Stimulated activated CD8-positive, alpha-beta memory T cell treated with anti-CD3 and anti-CD28 coated beads, Interleukin-4, amount 100 ng/mL, for 24 hours (primary cell): ENCODE measurements around the gene RAD51B.

ENCODE experiments used
- DNase-seq: peaks from one replicate; pipeline ENCODE4 v3.0.0-alpha.2; 2020; ENCODE audit warnings: low read depth

RAD51B gene

DNA sequence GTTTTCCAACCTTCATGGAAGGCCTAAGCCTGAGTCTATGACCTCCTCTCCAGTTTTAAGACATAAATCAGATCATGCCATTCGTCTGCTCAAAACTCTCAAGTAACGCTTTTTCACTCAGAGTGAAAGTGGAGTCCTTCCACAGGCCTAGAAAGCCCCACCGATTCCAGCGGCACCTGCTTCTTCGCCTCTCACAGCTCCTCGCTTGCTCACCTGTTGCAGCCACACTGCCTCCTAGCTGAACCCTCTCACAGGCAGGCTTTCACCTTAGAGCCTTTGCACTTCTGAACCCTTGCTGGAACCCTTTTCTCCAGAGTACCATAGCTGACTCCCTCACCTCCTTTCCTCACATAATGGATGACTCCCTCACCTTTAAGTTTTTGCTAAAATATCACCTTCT, 672.2 kb downstream of the RAD51B start:
- no peak for DNase-seq

DNA sequence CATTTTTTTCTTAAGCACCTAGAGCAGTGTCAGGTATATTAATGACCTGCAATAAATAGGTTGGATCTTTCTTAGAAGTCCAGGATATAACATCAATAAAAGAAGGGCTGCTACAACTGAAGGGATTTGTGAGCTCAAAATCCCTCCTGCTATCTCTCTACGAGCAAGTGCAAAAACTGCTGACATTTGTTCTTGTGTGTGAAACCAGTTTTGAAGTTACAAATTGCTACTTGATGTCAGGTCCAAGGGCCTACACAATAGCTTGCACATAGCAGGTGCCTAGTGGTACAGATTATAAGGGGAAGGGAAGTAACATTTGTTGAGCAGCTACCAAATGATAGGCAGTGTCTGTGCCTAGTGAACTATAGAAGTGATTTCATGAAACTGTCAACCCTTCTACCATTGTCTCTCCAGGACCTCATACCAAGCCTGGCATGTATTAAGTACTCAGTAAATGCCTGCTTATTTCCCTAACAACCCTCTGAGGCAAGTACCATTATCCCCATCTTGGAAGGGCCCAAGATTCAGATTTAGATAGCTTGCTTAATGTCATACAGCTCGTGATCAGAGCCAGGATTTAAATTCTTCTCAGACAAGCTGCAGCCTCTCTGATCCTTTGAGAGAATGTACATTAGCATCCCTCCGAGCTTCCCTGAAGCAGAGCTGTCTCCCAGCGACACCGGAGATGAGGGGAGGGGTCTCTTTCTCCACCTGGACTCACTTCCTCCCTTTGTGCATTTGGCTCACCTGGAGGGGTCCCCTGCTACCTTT, 673.0 kb downstream of the RAD51B start:
- DNase-seq: no peak

DNA sequence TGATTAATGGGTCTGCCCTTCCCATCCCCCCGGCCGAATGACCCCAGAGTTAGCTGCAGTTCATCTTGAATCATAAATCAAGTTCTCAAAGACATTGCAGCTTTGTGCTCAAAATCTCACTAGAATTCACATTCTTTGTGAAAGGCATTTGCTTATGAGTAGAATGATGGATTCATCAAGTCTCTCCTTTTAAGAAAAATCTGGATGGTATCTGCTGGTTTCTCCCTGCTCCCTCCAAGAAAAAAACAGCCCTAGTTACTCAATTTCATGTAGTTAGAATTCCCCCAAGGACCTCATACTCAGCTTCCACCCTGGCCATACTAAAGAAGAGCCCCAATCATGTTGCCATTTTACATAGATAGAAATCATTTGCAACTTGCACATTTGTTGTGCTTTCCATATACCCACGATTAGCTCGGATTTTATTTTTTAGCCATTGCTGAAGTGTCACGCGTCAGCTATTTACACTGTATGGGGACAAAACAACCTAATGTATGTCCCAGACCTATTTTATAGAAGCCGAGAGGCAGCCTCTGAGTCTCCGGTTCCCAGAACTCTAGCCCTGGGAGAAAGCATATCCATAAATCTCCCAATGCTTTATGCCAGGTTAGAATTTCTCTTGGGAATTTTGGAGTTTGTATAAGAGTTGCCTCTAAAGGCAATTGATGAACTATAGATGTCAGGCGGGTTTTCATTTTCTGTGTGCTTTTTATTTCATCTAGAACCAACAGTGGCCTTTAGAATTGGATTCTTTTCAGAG, 673.8 kb downstream of the RAD51B start:
- no peak for DNase-seq

DNA sequence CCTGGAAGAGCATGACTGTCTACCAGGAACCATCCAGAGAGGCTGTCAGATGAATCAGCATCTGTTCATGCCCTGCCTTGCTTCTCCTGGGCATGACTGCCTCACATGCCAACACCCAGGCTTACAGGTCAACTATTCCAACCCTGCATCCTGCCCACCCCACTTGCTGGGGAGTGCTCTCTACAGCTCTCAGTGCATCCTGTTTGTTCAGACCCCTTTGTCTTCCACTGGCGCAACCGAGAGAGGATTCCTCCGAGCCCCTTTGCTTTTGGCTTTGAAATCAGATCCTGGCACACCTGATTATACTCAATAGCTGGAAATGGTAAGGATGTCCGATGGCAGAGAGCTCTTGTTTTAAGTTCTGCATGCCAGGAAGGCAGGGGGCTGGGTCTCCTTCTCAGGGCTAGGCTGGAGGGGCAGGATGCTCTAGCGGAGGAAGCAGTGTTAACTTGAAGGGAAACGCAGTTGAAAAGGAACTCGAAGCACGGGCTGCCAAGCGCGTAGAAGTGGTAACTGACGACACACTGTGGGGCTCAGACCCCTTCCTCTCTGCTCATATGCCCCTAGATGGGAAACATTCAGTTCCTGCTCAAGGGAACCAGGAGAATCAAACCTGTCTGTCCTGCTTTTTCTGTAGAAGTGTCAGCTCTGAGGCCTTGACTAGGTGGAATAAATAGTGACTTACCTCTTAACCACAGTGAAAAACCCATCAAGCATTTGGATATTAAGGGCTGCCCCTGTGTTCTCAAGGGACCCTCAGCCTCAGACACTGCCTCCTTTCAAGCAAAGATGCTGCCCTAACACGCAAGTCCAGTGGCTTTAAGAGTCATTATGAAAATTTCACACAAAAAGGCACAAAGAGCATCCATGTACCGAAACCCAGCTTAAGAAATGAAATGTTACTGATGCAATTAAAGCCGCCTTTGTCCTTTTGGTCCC, 675.8 kb downstream of the RAD51B start:
- DNase-seq: no peak

DNA sequence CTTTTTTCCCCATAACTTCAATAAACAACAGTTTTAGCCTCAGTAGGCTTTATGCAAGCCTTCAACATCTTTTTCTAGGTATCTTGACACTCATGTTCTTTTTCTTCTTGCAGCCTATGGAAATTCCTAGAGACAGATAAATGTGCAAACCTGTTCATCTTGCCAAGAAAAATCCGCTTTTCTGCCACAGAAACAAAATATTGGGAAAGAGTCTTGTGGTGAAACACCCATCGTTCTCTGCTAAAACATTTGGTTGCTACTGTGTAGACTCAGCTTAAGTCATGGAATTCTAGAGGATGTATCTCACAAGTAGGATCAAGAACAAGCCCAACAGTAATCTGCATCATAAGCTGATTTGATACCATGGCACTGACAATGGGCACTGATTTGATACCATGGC, 677.4 kb downstream of the RAD51B start:
- DNase-seq: no peak

DNA sequence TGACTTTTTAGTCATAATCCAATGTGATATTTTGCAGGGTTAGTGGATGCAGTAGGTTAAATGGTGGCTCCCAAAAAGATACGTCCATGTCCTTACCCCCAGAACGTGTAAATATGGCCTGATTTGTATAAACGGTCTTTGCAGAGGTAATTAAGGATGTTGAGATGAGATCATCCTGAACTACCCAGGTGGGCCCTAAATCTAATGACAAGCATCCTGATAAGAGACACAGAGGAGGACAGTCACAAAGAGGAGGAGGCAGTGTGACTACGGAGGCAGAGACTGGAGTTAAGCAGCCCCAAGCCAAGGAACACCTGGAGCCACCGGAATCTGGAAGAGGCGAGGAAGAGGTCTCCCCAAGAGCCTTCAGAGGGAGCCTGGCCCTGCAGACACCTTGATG, 679.9 kb downstream of the RAD51B start:
- no peak for DNase-seq

DNA sequence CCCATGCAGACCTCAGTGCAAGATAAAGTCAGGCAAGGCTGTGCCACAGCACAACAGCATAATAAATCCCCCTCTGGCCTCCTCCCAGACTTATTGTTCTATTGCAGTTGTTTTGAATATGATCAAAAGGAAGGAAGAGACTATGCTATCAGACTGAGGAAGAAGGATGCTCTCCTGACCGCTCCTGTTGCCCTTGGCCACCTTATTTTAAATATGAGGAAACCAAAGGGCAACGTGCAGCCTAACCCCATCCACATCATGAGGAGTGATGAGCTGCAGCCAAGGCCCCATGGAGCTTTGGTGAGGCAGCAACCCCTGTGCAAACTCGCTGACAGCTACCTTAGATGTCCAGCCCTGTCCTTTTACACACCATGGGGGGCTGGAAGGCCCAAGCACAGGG, 681.6 kb downstream of the RAD51B start:
- DNase-seq: no peak

DNA sequence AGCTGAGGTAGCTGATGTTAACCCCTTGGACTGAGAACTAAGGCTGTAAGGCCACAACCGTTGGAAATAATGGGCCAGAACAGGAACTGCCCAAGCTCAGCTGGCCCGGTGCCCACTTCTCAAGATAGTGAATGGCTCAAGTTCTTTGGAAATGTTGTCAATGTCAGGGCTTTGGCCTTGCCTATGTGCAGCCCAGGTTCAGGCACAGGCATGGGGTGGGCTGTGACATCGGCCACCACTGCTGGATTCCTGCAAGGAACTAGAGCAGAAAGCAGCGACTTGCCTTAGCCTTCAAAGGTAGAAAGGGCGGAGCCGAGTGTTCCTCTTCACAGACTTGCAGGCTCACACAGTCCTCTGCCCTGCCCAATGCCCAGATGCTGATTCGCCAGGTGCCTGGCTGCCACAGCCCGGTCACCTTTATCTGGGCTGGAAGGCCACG, 682.1 kb downstream of the RAD51B start:
- DNase-seq: no peak

DNA sequence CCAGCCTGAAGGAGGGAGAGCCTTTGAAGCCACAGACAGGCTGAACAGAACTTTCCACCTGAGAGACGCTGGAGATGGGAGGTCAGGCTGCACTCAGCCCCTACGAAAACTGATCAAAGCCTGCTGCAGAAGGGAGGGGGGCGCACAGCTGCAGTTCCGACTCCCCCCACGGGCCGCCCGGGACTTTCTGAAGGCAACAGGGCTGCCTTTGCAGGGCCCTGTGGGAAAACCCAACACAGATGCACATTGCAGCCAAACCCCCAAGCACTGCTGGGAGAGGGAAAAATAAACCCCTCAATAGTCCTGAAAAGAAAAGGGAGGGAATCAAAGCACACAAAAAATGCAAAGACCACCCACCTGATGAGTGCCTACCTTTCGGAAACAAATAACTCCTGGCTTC, 682.7 kb downstream of the RAD51B start:
- no peak for DNase-seq

DNA sequence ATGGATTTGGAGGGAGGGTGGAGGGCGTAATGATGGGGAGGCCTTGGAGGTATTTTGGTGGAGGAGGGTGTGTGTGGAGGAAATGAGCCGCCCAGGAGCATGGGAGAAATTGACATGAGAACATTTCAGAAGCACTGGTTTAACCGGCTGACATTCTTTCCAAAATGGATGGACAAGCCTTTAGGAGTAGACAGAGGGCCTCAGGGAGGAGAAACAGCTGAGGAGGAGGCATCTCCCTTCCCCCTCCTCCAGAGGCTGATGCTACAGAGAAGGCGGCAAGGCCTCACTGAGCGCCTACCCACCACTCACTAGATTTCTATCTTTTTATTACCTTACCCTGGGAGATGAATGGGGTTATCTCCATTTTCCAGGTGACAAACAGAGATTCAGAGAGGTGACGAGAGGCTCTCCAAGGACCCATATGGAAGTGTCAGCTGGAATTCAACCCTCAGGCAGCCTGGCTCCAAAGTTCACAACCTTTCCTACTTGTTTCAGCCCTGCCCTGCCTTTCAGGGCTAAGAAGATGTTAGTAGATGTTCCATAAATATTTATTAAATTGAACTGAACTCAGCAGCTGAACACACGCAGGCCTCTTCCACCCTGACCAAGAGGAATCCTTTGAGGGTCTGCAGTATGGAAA, 683.7 kb downstream of the RAD51B start:
- no peak for DNase-seq

DNA sequence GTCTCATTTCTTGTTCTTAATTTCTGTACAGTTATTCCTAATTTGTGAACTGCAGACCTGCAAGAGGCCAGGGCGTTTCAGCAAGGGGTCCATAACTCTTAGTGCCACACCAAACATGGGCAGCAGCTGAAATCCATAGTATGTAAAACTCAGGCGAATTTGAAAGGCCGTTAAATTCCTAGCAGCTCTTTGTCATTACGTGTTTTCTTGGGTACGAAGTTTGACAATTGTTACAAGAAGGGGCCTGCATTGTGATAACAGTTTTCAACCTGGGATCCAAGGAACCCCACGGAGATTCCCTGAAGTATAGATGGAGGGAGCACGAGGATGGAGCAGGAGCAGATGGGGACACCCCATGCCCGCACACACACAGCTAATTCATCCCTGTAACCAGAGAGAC, 685.3 kb downstream of the RAD51B start:
- no peak for DNase-seq

DNA sequence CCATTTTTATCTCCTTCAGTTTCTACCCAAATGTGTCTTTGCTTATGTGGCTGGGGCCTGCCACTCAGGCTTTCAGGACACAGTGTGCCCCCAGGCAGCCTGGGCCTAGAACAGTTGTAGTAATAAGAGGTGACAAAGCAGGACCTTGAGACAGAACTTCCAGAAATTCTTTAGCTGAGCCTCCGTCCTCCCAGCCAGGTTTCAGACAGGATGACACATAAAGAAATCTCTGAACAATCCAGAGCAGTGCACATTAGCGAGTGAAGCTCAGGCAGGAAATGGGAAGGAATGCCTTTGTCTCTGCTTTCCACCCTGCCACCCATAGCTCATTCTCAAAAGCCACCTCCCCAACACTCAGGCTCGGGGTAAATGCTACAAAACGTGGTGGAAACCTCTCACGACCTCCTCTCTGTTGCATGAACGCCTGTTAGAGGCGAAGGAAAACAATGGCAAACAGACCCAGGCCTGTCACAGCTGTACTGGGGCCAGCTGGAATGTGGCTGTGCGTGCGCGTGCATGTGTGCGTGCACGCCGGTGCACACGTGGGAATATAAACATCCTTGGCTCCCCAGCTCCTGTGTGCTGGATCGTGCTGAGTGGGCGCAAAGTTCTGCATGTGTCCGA, 686.6 kb downstream of the RAD51B start:
- no peak for DNase-seq

DNA sequence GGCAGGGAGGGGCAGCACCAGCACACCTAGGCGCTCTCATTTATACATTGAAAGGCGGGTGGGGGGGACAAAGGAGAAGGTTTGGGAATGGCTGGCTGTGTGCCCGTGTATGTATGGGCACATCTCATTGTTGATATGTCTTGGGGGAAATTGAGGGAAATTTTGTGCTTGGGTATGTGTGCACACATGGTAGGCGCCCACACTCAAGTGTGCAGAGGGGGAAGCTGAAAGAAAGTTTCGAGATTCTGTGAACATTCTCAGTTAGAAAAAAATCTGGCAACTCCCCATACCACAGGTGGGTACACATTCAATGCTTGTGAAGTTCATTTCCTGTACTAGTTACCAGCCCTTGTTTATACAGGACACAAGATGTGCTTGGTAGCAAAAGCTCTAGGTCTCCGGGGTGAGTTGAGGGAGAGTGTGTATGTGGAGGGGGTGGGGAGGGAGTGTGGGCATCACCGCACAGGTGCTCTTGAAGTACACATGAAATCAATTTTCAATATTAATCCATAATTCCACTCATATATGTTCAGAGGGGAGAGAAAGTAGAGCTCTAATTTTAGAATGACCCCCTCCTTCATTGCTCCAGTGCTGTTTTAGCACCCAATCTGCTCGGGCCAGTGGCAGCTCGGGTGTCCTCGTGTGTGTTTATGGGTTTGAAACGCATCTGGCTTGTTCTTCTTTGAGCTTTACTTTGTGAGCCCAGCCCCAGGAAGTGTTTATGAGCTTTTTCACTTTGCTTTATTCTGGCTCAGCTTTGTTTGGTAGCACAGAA, 687.3 kb downstream of the RAD51B start:
- no peak for DNase-seq

DNA sequence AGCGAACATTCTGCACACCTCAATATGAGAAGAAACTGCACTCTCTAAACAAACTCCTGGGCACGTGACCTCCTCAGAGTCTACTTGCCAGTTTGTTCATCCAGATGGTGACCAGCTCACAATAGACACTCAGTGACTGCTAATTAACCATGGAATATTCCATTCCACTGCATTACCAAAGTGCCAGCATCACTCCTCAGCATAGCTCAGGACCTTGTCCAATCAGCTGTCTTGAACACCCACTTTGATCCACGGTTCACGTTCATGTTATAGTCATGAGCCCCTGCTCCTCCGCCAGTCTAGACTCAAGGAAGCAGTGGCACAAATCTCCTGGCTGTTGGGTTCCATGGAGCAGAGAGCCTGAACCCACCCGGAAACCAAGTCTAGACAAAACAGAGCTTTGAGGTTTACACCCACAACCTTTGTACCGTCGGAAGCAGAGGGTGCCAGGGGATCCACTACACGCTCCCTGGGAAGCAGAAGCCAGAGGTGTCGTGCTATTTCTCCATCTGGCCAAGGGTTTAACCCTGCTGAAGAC, 688.0 kb downstream of the RAD51B start:
- no peak for DNase-seq

DNA sequence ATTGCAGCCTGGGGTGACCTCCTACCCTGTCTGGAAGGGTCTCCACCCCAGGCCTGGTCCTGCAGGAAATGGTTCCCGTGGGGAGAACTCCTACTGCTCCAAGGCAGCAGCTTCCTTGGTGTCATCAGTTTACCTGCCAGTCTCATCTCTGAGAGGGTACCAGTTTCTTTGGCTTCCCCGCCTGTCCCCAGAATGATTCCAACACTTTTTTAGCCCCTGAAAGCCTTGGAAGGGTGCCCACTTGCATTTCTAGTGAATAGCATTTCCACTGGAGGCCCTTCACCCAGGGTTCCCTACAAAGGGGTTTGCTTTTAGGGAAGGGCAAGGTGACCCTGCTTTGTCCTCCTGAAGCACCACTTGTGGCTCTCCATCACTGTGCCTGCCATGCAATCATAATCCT, 689.0 kb downstream of the RAD51B start:
- no peak for DNase-seq

DNA sequence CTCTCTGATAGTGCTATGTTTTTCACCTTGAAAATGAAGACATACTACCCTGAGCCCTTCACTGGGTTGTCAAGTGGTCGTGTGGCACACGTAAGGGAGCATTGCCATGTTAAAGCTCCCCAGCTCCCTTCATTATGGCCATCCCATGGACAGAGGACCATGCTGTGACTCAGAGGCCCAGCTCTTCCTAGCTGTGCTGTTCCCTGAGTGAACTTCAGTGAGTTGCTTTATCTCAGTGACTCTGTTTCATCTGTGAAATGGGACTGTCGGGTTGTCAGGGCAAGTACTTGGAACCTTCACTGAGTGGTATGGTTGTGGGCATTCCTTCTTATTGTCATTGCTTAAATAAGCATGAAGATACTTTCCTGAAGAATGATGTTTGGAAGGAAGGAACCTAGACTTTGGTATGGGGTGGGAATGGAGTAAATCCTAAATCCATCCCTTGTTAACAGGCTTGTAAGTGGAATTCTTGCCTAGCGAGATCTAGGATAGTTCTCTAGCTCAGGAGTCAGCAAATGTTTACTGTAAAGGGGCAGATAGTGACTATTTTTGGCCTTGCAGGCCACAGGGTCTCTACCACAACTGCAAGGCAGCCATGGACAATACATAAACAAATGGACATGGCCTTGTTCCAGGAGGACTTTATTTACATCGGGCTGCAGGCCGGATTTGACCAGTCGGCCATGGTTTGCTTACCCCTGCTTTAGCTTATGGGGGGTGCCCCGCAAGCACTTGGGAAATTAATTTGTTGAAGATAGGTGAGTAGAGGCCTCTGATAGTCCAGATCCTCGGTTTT, 689.8 kb downstream of the RAD51B start:
- DNase-seq: no peak

DNA sequence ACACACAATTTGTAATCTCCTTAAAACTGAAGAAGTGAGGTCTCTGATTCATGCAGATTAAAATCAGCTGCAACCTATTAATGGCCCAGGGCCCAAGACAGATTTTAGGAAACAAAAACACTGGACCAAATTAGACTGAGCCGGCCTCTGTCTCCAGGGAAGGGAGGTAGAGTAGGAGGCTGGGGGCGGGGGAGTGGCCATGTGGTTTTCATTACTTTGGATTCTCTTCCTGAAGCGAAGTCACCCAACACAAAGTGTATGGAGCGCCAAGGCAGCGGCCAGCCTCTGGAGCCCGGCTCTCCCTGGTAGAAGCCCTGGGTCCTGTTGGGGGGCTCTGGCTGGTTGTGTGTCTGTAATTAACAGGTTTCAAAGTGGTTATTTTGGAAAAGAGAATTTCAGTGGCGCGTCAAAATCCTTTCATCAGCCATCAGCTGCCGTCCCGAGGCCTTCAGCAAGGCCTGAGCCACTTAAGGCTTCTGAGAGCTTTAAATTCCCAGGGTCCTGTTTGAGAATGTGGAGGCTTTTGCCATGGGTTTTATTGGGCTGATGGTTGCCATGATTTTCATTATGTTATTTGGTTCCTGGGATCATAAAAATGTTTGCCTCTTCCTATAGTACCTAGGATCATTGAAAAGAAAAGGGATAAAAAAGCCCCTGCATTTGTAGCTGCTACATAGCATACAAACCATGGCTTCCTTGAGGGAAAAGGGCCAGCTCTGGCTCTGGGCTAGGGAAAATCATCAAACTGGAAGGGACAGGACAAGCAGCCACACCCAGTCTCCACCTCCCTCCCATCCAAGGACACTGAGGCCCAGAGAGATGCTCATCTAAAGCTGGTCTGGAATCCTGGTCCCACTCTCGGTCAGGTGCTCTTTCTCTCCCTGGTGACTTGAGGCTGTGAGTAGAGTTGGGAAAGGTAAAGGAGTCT, 690.9 kb downstream of the RAD51B start:
- DNase-seq: no peak
